ENCODE data around the gene CD59.

- TF ChIP-seq CTCF (IDR thresholded peaks at IDR 0.05 in 8 of 11, conservative IDR thresholded peaks at IDR 0.05 in 3 of 11) (no peak), POLR2A (IDR thresholded peaks at IDR 0.05) (no peak), POLR2AphosphoS5 (IDR thresholded peaks at IDR 0.05) (no peak)
These were observed 46.7 kb downstream of the CD59 start for GRCh38 chr11:33689501-33689900.
